ENCODE data around the gene ASB3. TPM values are rescaled to one million over a fixed set of nuclear protein-coding genes. Genes with fewer than 3 reads are reported as not detected.

Gene ASB3
- total and polyA plus RNA-seq, 2 donors (not counting 3 experiments of a cell fraction or from before 2014, with no cell fraction given), result 20.3 to 20.5 TPM

DNA sequence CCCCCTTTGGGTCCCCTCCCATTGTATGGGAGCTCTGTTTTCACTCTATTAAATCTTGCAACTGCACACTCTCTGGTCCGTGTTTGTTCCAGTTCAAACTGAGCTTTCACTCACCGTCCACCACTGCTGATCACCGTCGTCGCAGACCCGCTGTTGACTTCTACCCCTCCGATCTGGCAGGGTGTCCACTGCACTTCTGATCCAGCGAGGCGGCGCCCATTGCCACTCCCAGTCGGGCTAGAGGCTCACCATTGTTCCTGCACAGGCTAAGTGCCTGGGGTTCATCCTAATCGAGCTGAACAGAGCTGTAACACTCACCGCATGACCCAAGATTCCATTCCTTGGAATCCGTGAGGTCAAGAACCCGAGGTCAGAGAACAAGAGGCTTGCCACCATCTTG is 30.1 kb downstream of the ASB3 start:
- ChIA-PET POLR2A (no interaction called here), CTCF (interaction anchor here (2.1 kb wide), 1 partner anchor 11 kb away, joined by 9 read pairs; the partner anchor contains the start of gene CHAC2)
- Histone ChIP-seq H3K36me3 (ENCODE audit: control insufficient read depth in 2 of 2, extremely low read depth in 1 of 2, insufficient read depth in 2 of 2, low read length in 2 of 2) (peaks cover 0 to 5% of the 10 kb centered on the region in 2 experiments), H3K9ac (replicated peaks; ENCODE audit: extremely low read depth, insufficient read depth, low read length) (no peak overlapping the region), H3K79me2 (ENCODE audit: control insufficient read depth, insufficient read depth, low read length) (no peaks in the 10 kb centered on the region), H3K4me3 (replicated peaks in 1 of 3; ENCODE audit: insufficient read depth in 1 of 3, low read depth in 1 of 3, low read length in 3 of 3) (no peak overlapping the region), H3K9me1 (replicated peaks; ENCODE audit: control insufficient read depth, extremely low read depth, insufficient read depth, low read length) (no peaks in the 10 kb centered on the region), H3K27ac (ENCODE audit: insufficient read depth, low read depth, low read length) (no peak overlapping the region), H2AFZ (ENCODE audit: low read depth, low read length) (no peak overlapping the region), H3K4me2 (ENCODE audit: insufficient read depth, low read length) (no peak overlapping the region), H3K27me3 (ENCODE audit: control insufficient read depth in 2 of 2, insufficient read depth in 2 of 2, low read length in 2 of 2) (no peaks in the 10 kb centered on the region), H3K4me1 (ENCODE audit: control insufficient read depth, extremely low read depth, insufficient read depth, low read length) (peaks cover 3% of the 10 kb centered on the region), H4K20me1 (replicated peaks; ENCODE audit: control insufficient read depth, extremely low read depth, insufficient read depth, low read length) (no peaks in the 10 kb centered on the region), H3K9me3 (replicated peaks; ENCODE audit: control insufficient read depth, insufficient read depth, low read length) (no peaks in the 10 kb centered on the region)
- intact Hi-C loops (cut with micrococcal nuclease), result no loop called here
- dilution Hi-C loops (cut with MboI; ENCODE audit: extremely low pct_ligation_motif_present, low sequenced_read_pairs), result no loop called here
- no peak for DNase-seq (ENCODE audit: low read depth, low spot score)
- TF ChIP-seq CTCF (IDR thresholded peaks at IDR 0.05; ENCODE audit: extremely low read depth in 1 of 2, insufficient read depth in 1 of 2, low read depth in 1 of 2, low read length in 2 of 2) (no peak), EZH2 (IDR thresholded peaks at IDR 0.05; ENCODE audit: borderline replicate concordance, low read depth, low read length, severe bottlenecking) (no peak), MYC (IDR thresholded peaks at IDR 0.05; ENCODE audit: low read depth, low read length) (no peak), POLR2AphosphoS5 (IDR thresholded peaks at IDR 0.05; ENCODE audit: insufficient read depth, low read depth, low read length) (no peak), FOS (IDR thresholded peaks at IDR 0.05; ENCODE audit: borderline replicate concordance, insufficient read depth, low read length) (no peak), POLR2A (IDR thresholded peaks at IDR 0.05; ENCODE audit: low read depth, low read length) (no peak), GATA2 (IDR thresholded peaks at IDR 0.05; ENCODE audit: insufficient read depth, insufficient read length, low read depth, low read length) (no peak), JUN (IDR thresholded peaks at IDR 0.05; ENCODE audit: borderline replicate concordance, insufficient read depth, insufficient read length, low read depth) (no peak)
- TF ChIP-seq, protein P1, sequence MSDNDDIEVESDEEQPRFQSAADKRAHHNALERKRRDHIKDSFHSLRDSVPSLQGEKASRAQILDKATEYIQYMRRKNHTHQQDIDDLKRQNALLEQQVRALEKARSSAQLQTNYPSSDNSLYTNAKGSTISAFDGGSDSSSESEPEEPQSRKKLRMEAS (IDR thresholded peaks at IDR 0.05; ENCODE audit: insufficient read depth, insufficient read length), result no peak
- no TSS peak for BruUV-seq (replicated peaks)
- FAIRE-seq, result no peak

Data from endothelial cell of umbilical vein (primary cell).